ENCODE measurements around the gene HYDIN.
"Not testable (repeated sequence)": the region's sequence is repeated elsewhere in the genome, so short reads cannot be mapped to it uniquely, and the experiment has no call there.

HYDIN gene

GRCh38 chr16:71083573-71083972 is 146.9 kb downstream of the HYDIN start:
- DNase-seq, result not testable (repeated sequence)

DNA sequence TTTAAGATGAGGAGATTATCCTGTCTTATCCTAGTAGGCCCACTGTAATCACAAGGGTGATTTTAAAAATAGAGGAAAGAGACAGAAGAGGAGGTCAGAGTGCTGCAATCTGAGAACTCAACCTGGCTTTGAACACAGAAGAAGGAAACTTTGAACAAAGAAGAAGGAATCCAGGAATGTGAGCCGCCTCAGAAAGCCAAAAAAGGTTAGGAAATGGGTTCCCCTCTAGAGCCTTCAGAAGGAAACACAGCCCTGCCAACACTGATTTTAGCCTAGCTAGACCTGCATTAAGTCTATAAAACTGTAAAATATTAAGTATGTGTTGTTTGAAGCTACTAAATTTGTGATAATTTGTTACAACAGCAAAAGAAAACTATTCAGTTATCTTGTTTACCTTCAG is 149.7 kb downstream of the HYDIN start:
- not testable (repeated sequence) for DNase-seq

- not testable (repeated sequence) for DNase-seq
These were observed 150.3 kb downstream of the HYDIN start for GRCh38 chr16:71080262-71080661.

GRCh38 chr16:71070651-71071050 is 159.9 kb downstream of the HYDIN start:
- not testable (repeated sequence) for DNase-seq

GRCh38 chr16:71069842-71070241 is 160.7 kb downstream of the HYDIN start:
- DNase-seq, result not testable (repeated sequence)

DNA sequence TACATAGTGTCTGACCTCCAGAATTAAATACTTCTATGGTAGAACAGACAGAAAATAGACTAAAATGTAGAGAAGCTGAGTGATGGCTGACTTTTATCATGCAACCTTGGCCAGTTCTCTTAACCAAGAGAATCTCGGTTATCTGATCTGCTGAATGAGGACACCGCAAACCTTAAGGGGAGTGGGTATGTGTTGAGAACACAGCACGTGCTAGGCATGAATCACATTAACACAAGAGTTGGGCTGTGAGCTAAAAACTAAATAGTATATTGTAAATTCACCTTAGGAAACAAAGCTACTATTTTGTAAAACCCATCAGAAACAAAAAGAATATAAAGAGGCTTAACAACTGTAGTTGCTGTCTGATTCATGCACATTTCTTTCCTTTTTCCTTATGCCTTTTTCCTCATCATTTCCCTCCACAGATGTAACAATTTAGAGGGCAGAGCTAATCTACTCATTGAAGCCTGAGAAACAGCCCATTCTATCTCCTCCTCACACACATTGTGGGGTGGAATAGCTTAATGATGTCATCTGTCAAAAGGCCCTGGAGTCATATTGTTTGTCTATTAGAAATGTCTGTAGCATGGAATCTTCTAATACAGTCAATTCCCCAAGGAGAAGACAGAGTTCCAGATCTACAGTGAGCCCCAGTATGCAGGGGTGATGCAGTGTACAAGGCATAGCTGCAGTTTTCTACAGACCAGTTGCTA is 176.5 kb downstream of the HYDIN start:
- not testable (repeated sequence) for DNase-seq

GRCh38 chr16:71050307-71050706 is 180.2 kb downstream of the HYDIN start:
- DNase-seq, result not testable (repeated sequence)

DNA sequence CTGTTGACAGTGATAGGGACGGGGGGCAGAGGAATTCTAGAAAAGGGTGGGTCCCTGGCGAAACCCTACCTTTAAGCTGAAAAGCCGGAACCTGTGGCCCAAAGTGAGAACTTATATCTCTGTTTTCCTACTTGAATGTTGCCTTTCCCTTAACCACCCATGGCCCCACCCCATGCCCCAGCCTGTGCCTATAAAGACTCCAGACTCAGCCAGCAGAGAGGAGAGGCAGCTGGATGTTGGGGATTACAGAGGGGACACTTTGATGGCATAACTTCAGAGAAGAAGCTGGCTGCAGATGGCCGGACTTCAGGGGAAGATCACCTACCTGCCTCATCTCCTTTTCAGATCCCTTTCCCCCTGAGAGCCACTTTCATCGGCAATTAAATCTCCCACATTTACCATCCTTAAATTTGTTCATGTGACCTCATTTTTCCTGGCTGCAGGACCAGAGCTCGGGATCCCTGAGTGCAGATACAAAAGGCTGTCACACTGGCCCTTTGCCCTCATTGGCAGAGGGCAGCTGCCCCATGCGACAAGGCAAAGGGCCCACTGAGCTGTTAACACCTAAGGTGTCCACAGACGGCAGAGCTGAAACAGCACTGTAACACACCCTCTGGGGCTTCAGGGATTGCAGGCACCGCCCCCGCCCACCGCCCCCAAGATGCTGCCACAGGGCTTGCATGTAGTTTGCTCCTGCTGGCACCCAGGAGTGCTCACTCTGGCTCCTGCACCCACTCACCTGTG is 191.0 kb downstream of the HYDIN start:
- not testable (repeated sequence) for DNase-seq

- DNase-seq, result not testable (repeated sequence)
These were observed 192.1 kb downstream of the HYDIN start for GRCh38 chr16:71038421-71038820.

GRCh38 chr16:71037987-71038386 is 192.5 kb downstream of the HYDIN start:
- not testable (repeated sequence) for DNase-seq

DNA sequence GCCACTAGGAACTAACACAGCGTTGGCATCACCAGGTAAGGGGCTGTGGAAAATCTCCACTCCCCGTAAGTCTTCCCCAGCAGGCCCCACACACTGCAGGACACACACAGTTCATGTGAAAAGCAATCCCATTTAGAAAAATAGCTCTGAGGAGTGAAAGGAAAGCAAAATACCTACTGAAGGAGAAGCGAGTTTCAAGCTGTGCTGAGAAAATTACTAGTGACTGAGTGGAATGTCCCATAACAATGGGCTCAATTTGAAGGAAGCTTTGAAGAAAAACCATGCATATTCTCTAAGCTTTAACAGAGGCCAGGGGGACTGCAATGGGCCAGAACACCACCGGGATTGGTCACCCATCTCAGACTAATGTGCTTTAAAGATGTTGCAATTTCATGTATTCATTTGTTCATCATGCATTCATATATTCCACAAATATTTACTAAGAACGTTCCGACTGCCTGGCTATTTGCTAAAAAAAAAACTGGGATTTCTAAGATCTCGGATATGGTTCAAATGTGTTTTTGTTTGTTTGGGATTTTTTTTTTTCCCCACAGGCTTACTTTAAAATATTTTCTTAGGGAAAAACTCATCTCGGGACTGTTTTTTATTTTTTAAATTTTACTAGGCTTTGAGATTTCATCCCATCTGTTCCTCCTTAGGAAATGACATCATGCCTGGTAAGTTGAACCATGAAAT is 202.3 kb downstream of the HYDIN start:
- not testable (repeated sequence) for DNase-seq

DNA sequence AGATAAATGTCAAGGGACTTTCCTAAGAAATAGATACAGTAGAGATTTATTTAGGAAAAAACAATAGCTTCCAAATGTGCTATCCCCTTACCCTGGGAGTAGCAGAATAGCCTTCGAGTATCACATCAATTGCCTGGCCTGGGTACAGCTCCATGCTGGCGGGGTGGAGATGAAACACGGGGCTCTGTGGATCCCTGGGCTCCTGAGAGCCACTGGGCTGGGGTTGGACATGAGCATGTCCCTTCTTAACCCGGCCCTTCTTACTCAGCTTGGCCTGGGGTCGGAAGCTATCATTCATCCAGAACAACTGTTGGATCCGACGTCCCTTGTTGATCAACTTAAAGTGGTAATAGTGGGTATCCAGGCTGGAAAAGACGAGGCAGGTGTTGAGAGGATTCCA is 203.0 kb downstream of the HYDIN start:
- not testable (repeated sequence) for DNase-seq

DNA sequence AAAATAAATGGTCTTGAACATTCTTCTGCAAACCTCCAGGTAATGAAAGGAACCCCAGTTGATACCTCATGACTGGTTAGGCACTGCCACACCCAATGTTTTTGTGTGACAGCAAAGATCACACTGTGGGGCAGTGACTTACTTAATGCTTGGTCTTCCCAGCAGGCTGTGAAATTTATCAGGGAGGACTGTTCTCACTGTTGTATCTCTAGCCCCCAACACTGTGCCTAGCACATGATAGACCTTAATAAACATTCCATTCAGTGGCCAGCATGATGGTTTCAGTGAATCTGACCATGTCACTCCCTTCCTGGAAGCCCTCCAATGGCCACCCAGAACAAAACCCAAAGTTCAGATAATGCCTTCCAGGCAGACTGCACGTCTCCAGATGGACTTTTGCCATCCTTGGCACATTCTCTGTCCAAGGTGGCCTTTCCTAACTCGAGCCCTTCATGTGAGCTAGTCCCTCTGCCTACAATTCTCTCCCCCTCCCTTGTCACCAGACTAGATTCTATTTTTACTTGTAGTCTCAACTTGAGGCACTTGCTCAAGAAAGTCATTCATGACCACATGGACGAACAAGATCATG is 206.6 kb downstream of the HYDIN start:
- DNase-seq, result not testable (repeated sequence)

- not testable (repeated sequence) for DNase-seq
These were observed 208.5 kb downstream of the HYDIN start for GRCh38 chr16:71021961-71022537.

GRCh38 chr16:71019067-71019682 is 211.3 kb downstream of the HYDIN start:
- not testable (repeated sequence) for DNase-seq

DNA sequence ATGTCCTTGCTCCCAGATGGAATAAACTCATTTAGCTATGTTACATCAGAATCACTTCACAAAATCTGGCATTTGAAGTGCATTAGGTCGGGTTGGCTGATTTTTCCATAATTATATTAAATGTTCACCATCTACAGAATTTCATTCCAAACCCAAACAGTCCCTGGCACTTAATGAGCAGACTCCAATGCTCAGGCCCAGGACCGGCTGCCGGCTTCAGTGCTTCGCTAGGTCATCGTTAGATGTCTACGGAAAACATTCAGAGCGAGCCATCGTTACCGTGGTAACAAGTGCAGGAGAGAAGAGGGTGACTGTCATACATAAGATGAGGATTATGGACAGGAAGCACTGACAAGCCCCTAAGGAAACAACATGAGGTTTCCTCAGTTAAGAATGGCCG is 215.1 kb downstream of the HYDIN start:
- not testable (repeated sequence) for DNase-seq

DNA sequence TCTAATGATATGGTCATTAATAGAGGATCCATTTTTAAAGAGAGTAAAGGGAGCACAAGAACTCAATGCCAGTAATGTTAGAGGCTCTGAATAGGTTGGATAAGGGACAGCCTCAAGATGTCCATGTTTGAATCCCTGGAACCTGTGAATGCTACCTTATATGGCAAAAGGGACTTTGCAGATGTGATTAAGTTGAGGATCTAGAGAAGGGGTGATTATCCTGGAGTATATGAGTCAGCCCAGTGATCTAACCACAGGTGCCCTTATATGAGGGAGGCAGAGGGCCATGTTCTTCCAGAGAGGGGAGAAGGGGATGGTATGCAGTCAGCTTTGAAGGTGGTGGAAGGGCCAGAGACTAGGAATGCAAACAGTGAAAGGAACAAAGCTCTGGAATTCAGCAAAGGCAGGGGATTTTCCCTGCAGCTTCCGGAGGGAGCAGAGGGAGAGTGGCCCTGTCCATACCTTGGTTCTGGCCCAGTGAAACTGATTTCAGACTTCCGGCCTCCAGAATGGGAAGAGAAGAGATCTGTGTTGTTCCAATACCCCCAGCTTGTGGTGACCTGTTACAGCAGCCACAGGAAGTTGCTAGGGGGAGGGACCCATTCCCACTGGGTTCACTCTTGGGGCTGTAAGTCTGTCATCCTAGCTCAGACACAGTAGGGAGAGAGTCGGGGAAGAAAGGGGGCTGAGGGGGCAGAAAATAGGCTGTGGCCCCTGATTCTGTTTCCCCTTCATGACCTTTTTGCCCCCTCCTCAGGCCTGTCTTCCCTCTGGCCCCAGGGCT is 220.9 kb downstream of the HYDIN start:
- DNase-seq, result not testable (repeated sequence)

- not testable (repeated sequence) for DNase-seq
These were observed 224.0 kb downstream of the HYDIN start for GRCh38 chr16:71006516-71006915.

GRCh38 chr16:70999735-71000134 is 230.8 kb downstream of the HYDIN start:
- DNase-seq, result peak; percentile 37

- DNase-seq, result not testable (repeated sequence)
These were observed 234.7 kb downstream of the HYDIN start for GRCh38 chr16:70995799-70996198.

DNA sequence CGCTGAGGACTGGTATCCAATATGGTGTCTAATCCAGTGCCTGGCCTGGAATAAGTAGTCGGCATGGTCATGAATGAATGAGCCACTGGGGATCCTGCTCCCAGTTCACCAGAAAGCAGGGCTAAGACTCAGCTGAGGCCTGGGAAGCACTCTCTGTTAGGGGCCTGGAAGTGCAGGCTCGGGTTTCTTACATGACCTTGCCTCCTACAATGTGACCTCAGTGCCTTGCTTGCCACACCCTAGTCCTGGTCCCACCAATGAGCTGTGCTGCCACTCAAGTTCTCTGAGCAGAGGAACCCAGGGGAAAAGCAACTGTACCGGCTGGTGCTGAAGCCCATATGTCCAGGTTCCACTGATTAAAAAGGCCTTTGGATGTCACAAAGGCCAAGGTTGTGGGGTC is 238.0 kb downstream of the HYDIN start:
- not testable (repeated sequence) for DNase-seq

Measured in DMS153 (cell line).